Panc1 (cell line): ENCODE data around the gene MEMO1. TPM values are rescaled to one million over a fixed set of nuclear protein-coding genes. Genes with fewer than 3 reads are reported as not detected.
"Not testable (repeated sequence)": the region's sequence is repeated elsewhere in the genome, so short reads cannot be mapped to it uniquely, and the experiment has no call there.

Source experiments
- ATAC-seq: fragments of 200-7000 bp; cut with Tn5 transposase; 2 replicates; pipeline ENCODE4 v1.9.1; 2020; ENCODE audit warnings: mild to moderate bottlenecking, moderate library complexity
- BruUV-seq: library from RNA; stranded (reverse); fragments of 400-500 nt; replicated peaks from 2 replicates; lab custom pipeline; 2021; lab: Mats Ljungman, UMichigan
- CTCF ChIA-PET: fragments of 300-600 bp; sonication (Branson Sonifier 250); formaldehyde crosslinking; loops from one replicate; lab custom pipeline; 2022; ENCODE audit warnings: antibody characterized with exemption; lab: Charles Lee
- POLR2A ChIA-PET: fragments of 300-600 bp; sonication (Branson Sonifier 250); formaldehyde crosslinking; loops from one replicate; lab custom pipeline; 2022; ENCODE audit warnings: antibody characterized with exemption; lab: Charles Lee
- DNase-seq: peaks from one replicate; pipeline ENCODE4 v3.0.0-alpha.2; 2010; ENCODE audit warnings: low read depth, low spot score
- H3K27ac ChIP-seq: 2 replicates; pipeline ENCODE4 v1.5.1; 2011; ENCODE audit warnings: mild to moderate bottlenecking, low read length, inconsistent platforms
- H3K27me3 ChIP-seq: fragments of 200-500 bp; sonication (Bioruptor generic); 2 replicates; pipeline ENCODE4 v1.6.0; 2014; ENCODE audit warnings: low read length, inconsistent platforms; ENCODE audit not compliant: control insufficient read depth, insufficient read depth
- H3K36me3 ChIP-seq: fragments of 200-500 bp; sonication (Bioruptor generic); 2 replicates; pipeline ENCODE4 v1.5.1; 2014; ENCODE audit warnings: inconsistent platforms, mild to moderate bottlenecking, low read length, moderate library complexity; ENCODE audit not compliant: control insufficient read depth, insufficient read depth
- H3K4me1 ChIP-seq: 2 replicates; pipeline ENCODE4 v1.5.1; 2011; ENCODE audit warnings: inconsistent platforms, mild to moderate bottlenecking, low read length, moderate library complexity; ENCODE audit not compliant: control insufficient read depth, insufficient read depth
- H3K4me3 ChIP-seq, 2 experiments: 2 replicates each; pipeline ENCODE4 v1.5.1; 2011 to 2012; ENCODE audit warnings: low read depth in 2 of 2, low read length in 2 of 2, mild to moderate bottlenecking in 2 of 2, inconsistent platforms in 1 of 2, moderate library complexity in 1 of 2
- H3K9me3 ChIP-seq: fragments of 200-500 bp; sonication (Bioruptor generic); 2 replicates; pipeline ENCODE4 v1.5.1; 2014; ENCODE audit warnings: low read depth, mild to moderate bottlenecking, inconsistent platforms, low read length, moderate library complexity; ENCODE audit not compliant: control insufficient read depth, insufficient read depth
- CTCF ChIP-seq: fragments of 450-650 bp; IDR thresholded peaks from 2 replicates; pipeline ENCODE4 v1.5.1; 2017; ENCODE audit warnings: mild to moderate bottlenecking
- POLR2AphosphoS5 ChIP-seq: IDR thresholded peaks from 2 replicates; pipeline ENCODE4 v1.6.1; 2012; ENCODE audit warnings: mild to moderate bottlenecking, low read depth, low read length, moderate library complexity
- SIN3A ChIP-seq: IDR thresholded peaks from 2 replicates; pipeline ENCODE4 v1.6.1; 2012; ENCODE audit warnings: low read depth, mild to moderate bottlenecking, low read length, moderate library complexity, borderline replicate concordance; ENCODE audit not compliant: insufficient read depth
- TCF7L2 ChIP-seq: IDR thresholded peaks from 2 replicates; pipeline ENCODE4 v1.6.1; 2011; ENCODE audit warnings: mild to moderate bottlenecking, low read depth, low read length, inconsistent platforms
- in situ Hi-C: cut with HindIII; loops from 2 replicates; pipeline ENCODE4 v1.10.0; 2016; ENCODE audit warnings: low sequenced_read_pairs, low pct_unique_long_range_greater_than_20kb
- intact Hi-C: fragments of 100-400 bp; cut with micrococcal nuclease; formaldehyde crosslinking; loops from one replicate; pipeline ENCODE4 v1.10.0; 2022; ENCODE audit not compliant: unreplicated experiment
- total RNA-seq: library from RNA; stranded (reverse); gene quantifications from one replicate; pipeline ENCODE4 v1.2.1, GENCODE V29; 2021; ENCODE audit not compliant: unreplicated experiment
- TF ChIP-seq, protein P1 (sequence below), 2 experiments: IDR thresholded peaks; 2 replicates each; pipeline ENCODE4 v1.6.1; 2011 to 2012; ENCODE audit warnings: low read depth in 2 of 2, control low read depth in 1 of 2, low read length in 1 of 2, mild to moderate bottlenecking in 1 of 2, moderate library complexity in 1 of 2; ENCODE audit not compliant: insufficient read depth in 1 of 2

Gene MEMO1
- total RNA-seq, 1 experiment from 2014 or later: 60.8 TPM

GRCh38 chr2:31863867-31864266, 146.9 kb downstream of the MEMO1 start:
- DNase-seq (no peak), ATAC-seq (no peak)
- intact Hi-C loops: no loop called here
- no peaks in the 10 kb centered on the region for H3K9me3 ChIP-seq
- ChIA-PET POLR2A (no interaction called here), CTCF (no interaction called here)
- H3K36me3 ChIP-seq: no peaks in the 10 kb centered on the region; the same call in 1 of the 2 replicates
- no TSS peak for BruUV-seq
- H3K4me1 ChIP-seq: no peaks in the 10 kb centered on the region
- no peak overlapping the region for H3K27ac ChIP-seq
- no peak for TF ChIP-seq CTCF
- TF ChIP-seq, protein P1, sequence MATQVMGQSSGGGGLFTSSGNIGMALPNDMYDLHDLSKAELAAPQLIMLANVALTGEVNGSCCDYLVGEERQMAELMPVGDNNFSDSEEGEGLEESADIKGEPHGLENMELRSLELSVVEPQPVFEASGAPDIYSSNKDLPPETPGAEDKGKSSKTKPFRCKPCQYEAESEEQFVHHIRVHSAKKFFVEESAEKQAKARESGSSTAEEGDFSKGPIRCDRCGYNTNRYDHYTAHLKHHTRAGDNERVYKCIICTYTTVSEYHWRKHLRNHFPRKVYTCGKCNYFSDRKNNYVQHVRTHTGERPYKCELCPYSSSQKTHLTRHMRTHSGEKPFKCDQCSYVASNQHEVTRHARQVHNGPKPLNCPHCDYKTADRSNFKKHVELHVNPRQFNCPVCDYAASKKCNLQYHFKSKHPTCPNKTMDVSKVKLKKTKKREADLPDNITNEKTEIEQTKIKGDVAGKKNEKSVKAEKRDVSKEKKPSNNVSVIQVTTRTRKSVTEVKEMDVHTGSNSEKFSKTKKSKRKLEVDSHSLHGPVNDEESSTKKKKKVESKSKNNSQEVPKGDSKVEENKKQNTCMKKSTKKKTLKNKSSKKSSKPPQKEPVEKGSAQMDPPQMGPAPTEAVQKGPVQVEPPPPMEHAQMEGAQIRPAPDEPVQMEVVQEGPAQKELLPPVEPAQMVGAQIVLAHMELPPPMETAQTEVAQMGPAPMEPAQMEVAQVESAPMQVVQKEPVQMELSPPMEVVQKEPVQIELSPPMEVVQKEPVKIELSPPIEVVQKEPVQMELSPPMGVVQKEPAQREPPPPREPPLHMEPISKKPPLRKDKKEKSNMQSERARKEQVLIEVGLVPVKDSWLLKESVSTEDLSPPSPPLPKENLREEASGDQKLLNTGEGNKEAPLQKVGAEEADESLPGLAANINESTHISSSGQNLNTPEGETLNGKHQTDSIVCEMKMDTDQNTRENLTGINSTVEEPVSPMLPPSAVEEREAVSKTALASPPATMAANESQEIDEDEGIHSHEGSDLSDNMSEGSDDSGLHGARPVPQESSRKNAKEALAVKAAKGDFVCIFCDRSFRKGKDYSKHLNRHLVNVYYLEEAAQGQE (IDR thresholded peaks at IDR 0.05; ENCODE audit: insufficient read depth in 1 of 2, low read depth in 2 of 2, low read length in 1 of 2): no peak
- no peak for TF ChIP-seq POLR2AphosphoS5
- TF ChIP-seq TCF7L2: no peak
- TF ChIP-seq SIN3A: no peak
- no peaks in the 10 kb centered on the region for H3K27me3 ChIP-seq
- in situ Hi-C loops: no loop called here
- no peak overlapping the region for H3K4me3 ChIP-seq

GRCh38 chr2:31863015-31863656, 147.7 kb downstream of the MEMO1 start:
- CTCF ChIA-PET, H3K4me1 ChIP-seq: not testable (repeated sequence)

DNA sequence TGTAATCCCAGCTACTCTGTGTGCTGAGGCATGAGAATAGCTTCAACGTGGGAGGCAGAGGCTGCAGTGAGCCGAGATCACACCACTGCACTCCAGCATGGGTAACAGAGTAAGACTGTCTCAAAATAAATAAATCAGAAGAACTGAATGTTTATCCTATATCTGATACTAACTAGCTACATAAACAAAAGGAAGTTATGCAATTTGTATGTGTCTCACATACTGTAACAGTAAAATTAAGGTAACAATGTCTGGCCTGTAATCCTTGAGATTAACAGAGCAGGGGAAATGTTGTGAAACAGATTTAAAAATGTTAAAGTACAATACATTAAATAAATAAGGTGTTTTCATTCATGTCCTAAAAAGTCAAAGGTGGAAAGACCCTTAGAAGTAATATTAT, 150.8 kb downstream of the MEMO1 start:
- POLR2A ChIA-PET: no interaction called here
- in situ Hi-C loops (no loop called here), intact Hi-C loops (no loop called here)
- no TSS peak for BruUV-seq
- TF ChIP-seq TCF7L2: no peak
- no peak for TF ChIP-seq SIN3A
- TF ChIP-seq CTCF: no peak
- TF ChIP-seq POLR2AphosphoS5: no peak
- TF ChIP-seq, protein P1 (IDR thresholded peaks at IDR 0.05; ENCODE audit: insufficient read depth in 1 of 2, low read depth in 2 of 2, low read length in 1 of 2): no peak
- Histone ChIP-seq H3K4me1 (no peaks in the 10 kb centered on the region), H3K27me3 (no peaks in the 10 kb centered on the region), H3K4me3 (no peak overlapping the region), H3K27ac (no peak overlapping the region), H3K36me3 (no peaks in the 10 kb centered on the region), H3K9me3 (no peaks in the 10 kb centered on the region)
- CTCF ChIA-PET: no interaction called here
- DNase-seq: no peak
- no peak for ATAC-seq

More at GRCh38 chr2:31863015-31863656, 147.7 kb downstream of the MEMO1 start:
- POLR2A ChIA-PET, ATAC-seq, H3K27ac ChIP-seq, H3K9me3 ChIP-seq, H3K36me3 ChIP-seq, intact Hi-C loops, DNase-seq, H3K4me3 ChIP-seq, BruUV-seq, in situ Hi-C loops, H3K27me3 ChIP-seq: not testable (repeated sequence)
